ENCODE data around the gene HES7. TPM values are rescaled to one million over a fixed set of nuclear protein-coding genes. Genes with fewer than 3 reads are reported as not detected.
A peak's percentile ranks its signal among the peaks of the same experiment; 100 is the strongest.

The HES7 gene
- total RNA-seq, 1 experiment from 2014 or later: 0.61 TPM

GRCh38 chr17:8150194-8151119 lies 26.6 kb upstream of the HES7 start:
- H3K4me3 ChIP-seq (replicated peaks in 1 of 2; ENCODE audit: low read depth in 1 of 2, low read length in 2 of 2): peak overlapping the region; percentile 85 to 91
- H3K9ac ChIP-seq (ENCODE audit: low read length): peak overlapping the region; percentile 99
- H3K27ac ChIP-seq (ENCODE audit: low read depth, low read length): peak overlapping the region; percentile 77
- peaks cover 40 to 50% of the 10 kb centered on the region in 2 experiments for H3K36me3 ChIP-seq (ENCODE audit: control insufficient read depth in 1 of 2, insufficient read depth in 2 of 2, low read length in 2 of 2)
- peaks cover 35 to 51% of the 10 kb centered on the region in 2 experiments for H3K4me1 ChIP-seq (ENCODE audit: control insufficient read depth in 1 of 2, insufficient read depth in 2 of 2, low read length in 2 of 2)
- TF ChIP-seq MAX (IDR thresholded peaks at IDR 0.05) (no peak), REST (IDR thresholded peaks at IDR 0.05; ENCODE audit: low read depth) (no peak)
- TF ChIP-seq, protein P1, sequence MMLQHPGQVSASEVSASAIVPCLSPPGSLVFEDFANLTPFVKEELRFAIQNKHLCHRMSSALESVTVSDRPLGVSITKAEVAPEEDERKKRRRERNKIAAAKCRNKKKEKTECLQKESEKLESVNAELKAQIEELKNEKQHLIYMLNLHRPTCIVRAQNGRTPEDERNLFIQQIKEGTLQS (IDR thresholded peaks at IDR 0.05): no peak
- H4K20me1 ChIP-seq (ENCODE audit: insufficient read depth): no peaks in the 10 kb centered on the region
- no peaks in the 10 kb centered on the region for H3K9me3 ChIP-seq (ENCODE audit: control insufficient read depth in 1 of 2, insufficient read depth in 1 of 2, low read depth in 1 of 2, low read length in 2 of 2)
- no peak for DNase-seq (ENCODE audit: low read depth, low spot score)
- ChIA-PET POLR2A (interaction anchor here (0.8 to 1.6 kb wide), 4 partner anchors 9 to 40 kb away, joined by 4 to 6 read pairs (median 4); partner anchors contain the start of gene BORCS6), CTCF (interaction anchor here (0.6 to 1.0 kb wide), 2 partner anchors 9 to 11 kb away, joined by 4 read pairs; no protein-coding TSS in a partner anchor), RAD21 (ENCODE audit: low non-redundant PET in 1 of 2, low total read pairs in 2 of 2, uncharacterized antibody in 2 of 2, unreplicated experiment in 2 of 2) (no interaction called here)
- H3K9me2 ChIP-seq (ENCODE audit: insufficient read depth): no peaks in the 10 kb centered on the region
- H3K4me2 ChIP-seq (ENCODE audit: low read length): peak overlapping the region; percentile 100
- BruUV-seq (replicated peaks): no TSS peak
- intact Hi-C loops (cut with micrococcal nuclease): no loop called here
- peaks cover 51% of the 10 kb centered on the region for H3K79me2 ChIP-seq (ENCODE audit: insufficient read depth, low read length)
- no peaks in the 10 kb centered on the region for H3K27me3 ChIP-seq (ENCODE audit: insufficient read depth, low read length)
- peak; percentile 0; the same call in 1 of the 2 replicates for ATAC-seq
- no peak overlapping the region for H2AFZ ChIP-seq (ENCODE audit: low read depth, low read length, poor library complexity, severe bottlenecking)
